Measurements from ENCODE around the gene DCDC2B. TPM values are rescaled to one million over a fixed set of nuclear protein-coding genes. Genes with fewer than 3 reads are reported as not detected.
"Not testable (repeated sequence)": the region's sequence is repeated elsewhere in the genome, so short reads cannot be mapped to it uniquely, and the experiment has no call there.

DCDC2B gene
- total RNA-seq, 1 donor from 2014 or later, result not detected

DNA sequence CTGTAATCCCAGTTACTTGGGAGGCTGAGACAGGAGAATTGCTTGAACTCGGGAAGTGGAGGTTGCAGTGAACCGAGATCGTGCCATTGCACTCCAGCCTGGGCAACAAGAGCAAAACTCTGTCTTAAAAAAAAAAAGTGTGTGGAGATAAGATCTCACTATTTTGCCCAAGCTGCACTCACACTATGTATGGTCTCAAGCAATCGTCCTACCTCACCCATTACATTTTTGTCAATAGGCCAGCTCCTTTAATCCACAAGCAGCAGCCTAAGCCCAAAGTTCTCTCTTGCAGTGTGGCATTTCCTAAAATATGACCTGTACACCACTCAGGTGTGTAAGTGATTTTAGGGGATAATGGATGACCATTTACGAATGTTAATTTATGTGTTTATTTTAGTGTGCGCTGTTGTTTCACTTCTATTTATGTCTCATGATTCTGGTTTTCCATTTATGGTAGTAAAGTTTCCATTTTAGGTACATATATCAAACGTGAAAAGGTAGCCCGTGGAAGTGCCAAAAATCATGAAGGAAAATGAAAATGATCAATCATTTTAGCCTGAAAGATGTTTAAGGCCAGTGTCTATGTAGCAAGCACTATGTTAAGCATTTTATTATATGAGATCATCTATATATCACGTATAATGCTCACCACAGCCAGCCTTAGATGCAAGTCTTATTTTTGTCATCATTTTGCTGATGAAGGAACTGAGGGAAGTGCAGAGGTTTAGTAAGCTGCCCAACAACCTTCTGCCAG lies 47.8 kb downstream of the DCDC2B start:
- no peak for DNase-seq (ENCODE audit: low spot score in 2 of 2)
- no peak overlapping the region for H3K27ac ChIP-seq
- H3K27me3 ChIP-seq, result no peaks in the 10 kb centered on the region
- H3K36me3 ChIP-seq, result no peaks in the 10 kb centered on the region
- H3K9me3 ChIP-seq, result no peaks in the 10 kb centered on the region
- intact Hi-C loops (cut with DNase I), result no loop called here
- TF ChIP-seq CTCF (IDR thresholded peaks at IDR 0.05), result no peak
- no peak overlapping the region for H3K4me3 ChIP-seq
- no peaks in the 10 kb centered on the region for H3K4me1 ChIP-seq

DNA sequence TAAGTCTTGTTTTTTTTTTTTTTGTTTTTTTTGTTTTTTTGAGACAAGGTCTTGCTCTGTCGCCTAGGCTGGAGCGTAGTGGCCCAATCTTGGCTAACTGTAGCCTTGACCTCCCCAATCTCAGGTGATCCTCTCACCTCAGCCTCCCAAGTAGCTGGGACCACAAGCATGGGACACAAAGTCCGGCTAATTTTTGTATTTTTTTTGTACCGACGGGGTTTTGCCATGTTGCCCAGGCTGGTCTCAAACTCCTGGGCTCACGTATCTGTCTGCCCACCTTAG lies 48.3 kb downstream of the DCDC2B start:
- H3K36me3 ChIP-seq, result no peaks in the 10 kb centered on the region
- no peak for TF ChIP-seq CTCF (IDR thresholded peaks at IDR 0.05)
- no peaks in the 10 kb centered on the region for H3K4me1 ChIP-seq
- H3K9me3 ChIP-seq, result no peaks in the 10 kb centered on the region
- H3K27me3 ChIP-seq, result no peaks in the 10 kb centered on the region
- DNase-seq (ENCODE audit: low spot score in 2 of 2), result no peak
- intact Hi-C loops (cut with DNase I), result no loop called here
- no peak overlapping the region for H3K4me3 ChIP-seq
- no peak overlapping the region for H3K27ac ChIP-seq

- H3K36me3 ChIP-seq; H3K27ac ChIP-seq; H3K9me3 ChIP-seq; H3K27me3 ChIP-seq; DNase-seq (ENCODE audit: low spot score in 2 of 2); intact Hi-C loops (cut with DNase I); H3K4me1 ChIP-seq; H3K4me3 ChIP-seq: not testable (repeated sequence)
Measured at GRCh38 chr1:32263236-32263593, 54.3 kb downstream of the DCDC2B start.

DNA sequence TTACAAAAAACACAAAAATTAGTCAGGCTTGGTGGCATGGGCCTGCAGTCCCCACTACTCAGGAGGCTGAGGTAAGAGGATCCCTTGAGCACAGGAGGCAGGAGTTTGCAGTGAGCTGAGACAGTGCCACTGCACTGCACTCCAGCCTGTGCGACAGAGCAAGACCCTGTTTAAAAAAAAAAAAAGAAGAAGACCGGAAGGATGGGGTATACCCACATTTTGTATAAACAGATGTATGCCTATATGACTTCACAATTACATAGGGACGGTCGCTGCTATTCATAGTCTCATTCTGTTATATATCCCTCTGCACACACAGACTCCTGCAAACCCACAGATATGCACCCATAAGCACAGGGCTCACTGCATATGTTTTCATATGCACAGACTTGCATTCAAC lies 54.9 kb downstream of the DCDC2B start:
- H3K4me3 ChIP-seq, result no peak overlapping the region
- no peaks in the 10 kb centered on the region for H3K36me3 ChIP-seq
- H3K4me1 ChIP-seq, result peaks cover 0 to 2% of the 10 kb centered on the region in 2 donors
- intact Hi-C loops (cut with DNase I), result no loop called here
- DNase-seq (ENCODE audit: low spot score in 2 of 2), result no peak
- H3K9me3 ChIP-seq, result no peaks in the 10 kb centered on the region
- no peaks in the 10 kb centered on the region for H3K27me3 ChIP-seq
- H3K27ac ChIP-seq, result no peak overlapping the region
- no peak for TF ChIP-seq CTCF (IDR thresholded peaks at IDR 0.05)

Other genes with a start within 250 kb of the DCDC2B start
- 120 TPM for gene KHDRBS1, start 195.2 kb upstream of the DCDC2B start, total RNA-seq
- gene TMEM39B, start 136.2 kb upstream of the DCDC2B start, total RNA-seq, result 2.6 TPM
- 26.1 TPM for gene KPNA6, start 101.0 kb upstream of the DCDC2B start, total RNA-seq
- 83.8 TPM for gene TXLNA, start 29.4 kb upstream of the DCDC2B start, total RNA-seq
- gene CCDC28B, start 8.5 kb upstream of the DCDC2B start, total RNA-seq, result 29.1 TPM
- gene IQCC, start 3.4 kb upstream of the DCDC2B start, total RNA-seq, result not detected
- gene TMEM234, start 13.3 kb downstream of the DCDC2B start, total RNA-seq, result 4.0 TPM
- 234 TPM for gene EIF3I, start 13.3 kb downstream of the DCDC2B start, total RNA-seq
- gene FAM167B, start 38.1 kb downstream of the DCDC2B start, total RNA-seq, result 26.1 TPM
- gene LCK, start 42.2 kb downstream of the DCDC2B start, total RNA-seq, result not detected
- 75.0 TPM for gene HDAC1, start 83.0 kb downstream of the DCDC2B start, total RNA-seq
- 21.8 TPM for gene MARCKSL1, start 127.1 kb downstream of the DCDC2B start, total RNA-seq
- gene FAM229A, start 153.4 kb downstream of the DCDC2B start, total RNA-seq, result 12.2 TPM
- gene TSSK3, start 153.4 kb downstream of the DCDC2B start, total RNA-seq, result 4.8 TPM
- gene BSDC1, start 185.4 kb downstream of the DCDC2B start, total RNA-seq, result 56.1 TPM

All from ascending aorta (tissue), 2 donors.